Common myeloid progenitor, CD34-positive (primary cell): ENCODE results near the gene KRTAP10-8.
"Not testable (repeated sequence)": the region's sequence is repeated elsewhere in the genome, so short reads cannot be mapped to it uniquely, and the experiment has no call there.

ENCODE experiments used
- CTCF ChIA-PET: fragments of 350-600 bp; sonication (Branson Sonifier 250); formaldehyde crosslinking; loops from one replicate; lab custom pipeline; 2021; ENCODE audit warnings: antibody characterized with exemption; lab: Charles Lee
- POLR2A ChIA-PET: fragments of 350-600 bp; sonication (Branson Sonifier 250); formaldehyde crosslinking; loops from one replicate; lab custom pipeline; 2021; ENCODE audit warnings: antibody characterized with exemption; lab: Charles Lee
- DNase-seq, 3 donors: peaks; one replicate each; pipeline versions ENCODE4 v3.0.0 to v3.0.0-alpha.2; 2013
- H3K27ac ChIP-seq, 2 experiments: 1 replicate in 1 of 2; 2 replicates in 1 of 2; pipeline ENCODE4 v1.7.0; 2013; ENCODE audit warnings: inconsistent platforms in 2 of 2, low read length in 2 of 2, mild to moderate bottlenecking in 2 of 2, low read depth in 1 of 2, moderate library complexity in 1 of 2; ENCODE audit not compliant: severe bottlenecking in 2 of 2, insufficient read depth in 1 of 2, poor library complexity in 1 of 2
- H3K27me3 ChIP-seq, 5 experiments: replicated peaks in 2 of 5; 1 replicate in 3 of 5; 2 replicates in 2 of 5; pipeline versions ENCODE4 v1.6.1 to v1.7.0; 2013; ENCODE audit warnings: low read length in 4 of 5, mild to moderate bottlenecking in 2 of 5, moderate library complexity in 2 of 5, inconsistent platforms in 1 of 5; ENCODE audit not compliant: insufficient read depth in 5 of 5, control insufficient read depth in 4 of 5
- H3K36me3 ChIP-seq, 4 experiments: 1 replicate in 2 of 4; 2 replicates in 2 of 4; pipeline versions ENCODE4 v1.6.1 to v1.7.0; 2013; ENCODE audit warnings: low read length in 3 of 4, control low read depth in 1 of 4, mild to moderate bottlenecking in 1 of 4; ENCODE audit not compliant: control insufficient read depth in 4 of 4, insufficient read depth in 4 of 4
- H3K4me1 ChIP-seq, 4 experiments: 1 replicate in 3 of 4; 2 replicates in 1 of 4; pipeline versions ENCODE4 v1.6.1 to v1.7.1; 2013; ENCODE audit warnings: low read length in 3 of 4, mild to moderate bottlenecking in 3 of 4, control low read depth in 1 of 4, inconsistent platforms in 1 of 4, moderate library complexity in 1 of 4; ENCODE audit not compliant: control insufficient read depth in 4 of 4, insufficient read depth in 4 of 4; ENCODE audit errors: control extremely low read depth in 1 of 4
- H3K4me3 ChIP-seq, 7 experiments: 1 replicate in 4 of 7; 2 replicates in 3 of 7; pipeline versions ENCODE4 v1.5.1 to v1.7.0; 2013; ENCODE audit warnings: mild to moderate bottlenecking in 7 of 7, low read length in 6 of 7, moderate library complexity in 6 of 7, inconsistent platforms in 2 of 7, low read depth in 2 of 7, control low read depth in 1 of 7; ENCODE audit not compliant: insufficient read depth in 4 of 7, control insufficient read depth in 1 of 7; ENCODE audit errors: extremely low read depth in 1 of 7
- H3K9me3 ChIP-seq, 5 experiments: 1 replicate in 4 of 5; 2 replicates in 1 of 5; pipeline versions ENCODE4 v1.6.1 to v1.7.1; 2013; ENCODE audit warnings: low read length in 4 of 5, mild to moderate bottlenecking in 2 of 5, inconsistent platforms in 1 of 5, low read depth in 1 of 5, moderate library complexity in 1 of 5; ENCODE audit not compliant: control insufficient read depth in 4 of 5, insufficient read depth in 2 of 5; ENCODE audit errors: control extremely low read depth in 1 of 5
- WGBS: methylation state at CpG from one replicate; pipeline ENCODE4 v1.1.5; 2013; ENCODE audit not compliant: insufficient coverage; 5-methylcytosine and 5-hydroxymethylcytosine counted together

Gene KRTAP10-8

DNA sequence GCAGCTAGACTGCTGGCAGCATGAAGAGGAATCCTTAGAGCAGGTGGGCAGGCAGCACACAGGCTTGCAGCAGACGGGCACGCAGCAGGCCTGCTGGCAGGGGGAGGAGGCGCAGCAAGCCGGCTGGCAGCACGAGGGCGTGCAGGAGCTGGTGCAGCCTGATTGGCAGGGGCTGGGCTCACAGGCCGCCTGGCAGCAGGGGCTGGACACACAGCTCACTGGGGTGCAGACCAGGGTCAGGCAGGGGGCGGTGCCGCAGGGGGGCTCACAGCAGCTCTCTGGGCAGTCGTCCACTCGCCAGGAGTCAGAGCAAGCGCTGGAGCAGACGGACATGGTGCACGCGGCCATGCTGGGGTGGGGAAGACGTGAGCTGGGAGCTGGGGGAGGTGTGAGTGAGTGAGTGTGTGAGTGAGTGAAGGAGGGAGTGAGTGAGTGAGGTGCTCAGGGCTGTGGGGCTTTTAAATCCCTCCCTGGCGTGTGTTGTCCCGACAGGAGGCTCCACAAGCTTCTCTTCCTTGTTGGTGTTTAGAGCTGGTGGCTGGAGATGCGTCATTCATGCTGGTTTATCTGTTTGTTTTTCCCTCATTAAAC is 31.6 kb upstream of the KRTAP10-8 start, which contains the start of gene KRTAP10-5:
TSS of gene KRTAP10-5 (minus strand) at position 374 of the 591 bp plus-strand sequence. CDS start at position 348, 26 bp downstream.
- H3K36me3 ChIP-seq, DNase-seq, H3K4me1 ChIP-seq, POLR2A ChIA-PET, H3K27ac ChIP-seq, CTCF ChIA-PET, H3K4me3 ChIP-seq: not testable (repeated sequence)
- peaks cover 0 to 43% (median 0%) of the 10 kb centered on the region in 5 experiments for H3K27me3 ChIP-seq
- WGBS = 36% methylated on average over 7 of the region's 19 CpGs
- peaks cover 2 to 30% (median 17%) of the 10 kb centered on the region in 5 experiments for H3K9me3 ChIP-seq

DNA sequence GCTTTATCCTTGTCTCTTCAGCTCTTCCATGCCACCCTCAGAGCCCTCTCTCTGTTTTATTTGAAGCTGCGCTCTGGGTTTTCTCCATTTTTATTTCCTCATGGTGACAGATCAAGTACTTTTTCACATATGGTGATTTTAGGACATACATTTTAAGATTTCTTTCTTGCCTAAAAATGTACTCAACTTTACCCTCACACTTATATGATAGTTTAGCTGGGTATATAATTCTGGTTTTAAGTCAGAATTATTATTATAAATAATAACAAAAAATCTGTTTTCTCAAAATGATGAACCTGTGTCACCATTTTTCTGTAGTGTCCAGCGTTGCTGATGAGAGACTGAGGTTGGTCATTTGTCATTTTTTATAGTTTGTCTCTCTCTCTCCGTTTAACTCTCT is 30.7 kb upstream of the KRTAP10-8 start:
- no peak overlapping the region for H3K4me3 ChIP-seq
- WGBS = 86% methylated on average over 1 of the region's 3 CpGs
- DNase-seq = no peak
- H3K9me3 ChIP-seq = peaks cover 2 to 33% (median 17%) of the 10 kb centered on the region in 5 experiments
- no peaks in the 10 kb centered on the region for H3K4me1 ChIP-seq
- H3K27me3 ChIP-seq = peaks cover 0 to 39% (median 2%) of the 10 kb centered on the region in 5 experiments
- POLR2A ChIA-PET = no interaction called here
- no peak overlapping the region for H3K27ac ChIP-seq
- no peaks in the 10 kb centered on the region for H3K36me3 ChIP-seq
- CTCF ChIA-PET = no interaction called here

DNA sequence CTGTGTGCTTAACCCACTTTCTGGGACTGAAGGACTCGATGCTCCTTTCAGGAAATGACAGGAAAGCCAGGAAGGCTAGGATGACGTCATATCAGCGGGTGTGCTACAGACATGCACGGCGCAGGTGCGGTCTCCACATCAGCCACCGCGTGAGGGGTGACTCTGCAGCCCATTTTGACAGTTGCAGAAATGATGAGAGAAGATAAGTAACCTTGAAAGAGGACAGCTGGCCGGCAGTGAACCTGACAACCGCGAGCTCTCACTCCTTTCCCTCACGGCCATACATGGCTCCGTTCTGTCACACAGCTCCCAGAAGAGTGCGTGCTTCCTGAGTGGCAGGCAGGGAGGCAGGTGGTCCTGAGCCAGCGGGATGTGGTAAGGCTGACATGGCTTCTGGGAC is 29.8 kb upstream of the KRTAP10-8 start:
- ChIA-PET POLR2A (no interaction called here), CTCF (no interaction called here)
- H3K4me1 ChIP-seq = no peaks in the 10 kb centered on the region
- H3K27ac ChIP-seq = no peak overlapping the region
- no peaks in the 10 kb centered on the region for H3K36me3 ChIP-seq
- H3K9me3 ChIP-seq = peaks cover 2 to 33% (median 17%) of the 10 kb centered on the region in 5 experiments
- 91% methylated on average over 9 of the region's 15 CpGs for WGBS
- H3K4me3 ChIP-seq = no peak overlapping the region
- no peak for DNase-seq
- H3K27me3 ChIP-seq = peaks cover 0 to 40% (median 2%) of the 10 kb centered on the region in 5 experiments

DNA sequence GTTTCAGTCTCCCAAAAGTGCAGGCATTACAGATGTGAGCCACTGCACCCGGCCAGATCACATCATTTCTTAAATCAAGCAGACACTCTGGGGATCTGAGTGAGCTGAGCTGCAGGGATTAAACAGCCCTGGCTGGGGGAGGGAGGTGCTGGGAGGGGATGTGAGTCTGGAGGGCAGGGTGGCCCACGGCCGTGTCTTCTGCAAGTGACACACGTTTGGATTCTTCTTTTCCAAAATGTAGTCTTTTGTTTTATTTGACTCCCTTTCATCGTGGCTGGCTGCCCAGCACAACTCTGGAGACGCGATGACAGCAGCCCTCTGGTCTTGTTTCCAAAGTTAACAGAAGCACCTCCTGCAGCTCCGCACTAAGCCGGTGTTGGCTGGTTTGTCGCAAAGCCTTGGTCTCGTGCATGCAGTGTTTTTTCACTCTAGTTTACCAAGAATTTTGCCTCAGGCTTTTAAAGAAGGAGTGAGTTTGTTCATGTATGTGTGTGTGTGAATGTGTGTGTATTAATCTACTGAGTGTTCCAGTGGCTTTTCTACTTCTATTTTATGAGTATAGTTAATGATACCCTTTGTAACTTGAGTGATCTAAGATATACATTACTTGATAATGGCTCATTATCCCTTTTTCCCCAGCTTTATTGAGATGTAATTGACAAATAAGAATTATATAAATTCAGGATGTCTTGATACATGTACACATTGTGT is 28.6 kb upstream of the KRTAP10-8 start:
- peaks cover 0 to 38% (median 2%) of the 10 kb centered on the region in 5 experiments for H3K27me3 ChIP-seq
- WGBS = 54% methylated on average over 10 of the region's 11 CpGs
- H3K4me3 ChIP-seq = no peak overlapping the region
- no peak overlapping the region for H3K27ac ChIP-seq
- H3K9me3 ChIP-seq = peaks cover 2 to 29% (median 13%) of the 10 kb centered on the region in 5 experiments
- ChIA-PET POLR2A (no interaction called here), CTCF (no interaction called here)
- no peaks in the 10 kb centered on the region for H3K36me3 ChIP-seq
- no peak for DNase-seq
- H3K4me1 ChIP-seq = no peaks in the 10 kb centered on the region

DNA sequence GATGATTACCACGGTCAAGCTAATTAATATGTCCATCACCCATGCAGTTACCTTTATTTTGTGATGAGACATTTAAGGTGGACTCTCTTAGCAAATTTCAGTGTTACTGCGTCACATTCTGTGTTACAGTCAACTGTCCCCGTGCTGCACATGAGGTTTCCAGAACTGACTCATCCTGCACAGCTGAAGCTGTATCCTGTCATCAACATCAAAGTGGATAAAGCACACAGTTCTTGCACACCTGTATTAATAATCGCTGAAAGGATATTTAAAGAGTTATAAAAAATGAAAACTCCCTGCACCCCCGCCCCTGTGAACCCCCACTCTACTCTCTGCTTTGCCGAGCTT is 28.1 kb upstream of the KRTAP10-8 start:
- Histone ChIP-seq H3K4me1 (no peaks in the 10 kb centered on the region), H3K4me3 (no peak overlapping the region), H3K27ac (no peak overlapping the region), H3K36me3 (no peaks in the 10 kb centered on the region), H3K9me3 (peaks cover 2 to 24% (median 8%) of the 10 kb centered on the region in 5 experiments), H3K27me3 (peaks cover 0 to 38% (median 2%) of the 10 kb centered on the region in 5 experiments)
- WGBS = 90% methylated on average over 3 of the region's 6 CpGs
- ChIA-PET CTCF (no interaction called here), POLR2A (no interaction called here)
- DNase-seq = no peak

DNA sequence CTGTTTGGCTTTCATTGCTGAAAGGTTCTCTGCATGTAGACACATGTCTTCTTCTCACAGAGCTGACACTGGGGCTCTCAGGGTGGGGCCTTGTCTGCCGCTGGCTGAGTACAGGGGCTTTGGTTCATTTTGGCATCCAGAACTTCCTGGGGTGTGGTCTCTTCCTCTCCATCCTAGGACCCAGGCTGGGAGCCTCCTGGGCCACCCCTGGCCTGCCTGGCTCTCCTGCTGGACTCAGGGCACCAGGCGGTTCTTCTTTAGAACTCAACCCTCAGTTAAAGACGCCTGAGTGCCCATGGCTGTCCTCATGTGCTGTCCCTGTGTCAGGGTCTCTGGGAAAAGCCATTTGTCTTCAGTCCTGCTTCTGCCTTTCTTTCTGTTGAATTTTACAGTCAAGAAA is 26.0 kb upstream of the KRTAP10-8 start:
- no peak for DNase-seq
- H3K4me3 ChIP-seq = no peak overlapping the region
- 86% methylated on average over 3 of the region's 3 CpGs for WGBS
- peaks cover 0 to 32% (median 2%) of the 10 kb centered on the region in 5 experiments for H3K27me3 ChIP-seq
- no peak overlapping the region for H3K27ac ChIP-seq
- H3K4me1 ChIP-seq = no peaks in the 10 kb centered on the region
- POLR2A ChIA-PET = no interaction called here
- H3K36me3 ChIP-seq = no peaks in the 10 kb centered on the region
- CTCF ChIA-PET = no interaction called here
- H3K9me3 ChIP-seq = peaks cover 2 to 23% (median 8%) of the 10 kb centered on the region in 5 experiments

DNA sequence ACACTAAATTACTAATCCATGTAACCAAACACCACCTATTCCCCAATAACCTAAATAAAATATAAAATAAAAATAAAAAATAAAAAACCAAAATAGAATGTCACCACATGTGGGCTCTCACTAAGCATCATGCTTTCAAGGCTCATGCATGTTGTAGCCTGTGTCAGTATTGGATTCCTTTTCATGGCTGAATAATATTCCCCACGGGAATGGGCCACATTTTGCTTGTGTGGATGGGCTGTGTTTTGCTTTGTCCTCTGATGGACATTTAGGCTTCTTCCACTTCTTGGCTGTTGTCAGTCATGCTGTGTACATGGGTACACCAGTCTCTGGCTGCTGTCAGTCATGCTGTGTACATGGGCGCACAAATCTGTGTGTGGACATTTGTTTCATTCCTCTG is 22.8 kb upstream of the KRTAP10-8 start:
- 90% methylated on average over 1 of the region's 2 CpGs for WGBS
- POLR2A ChIA-PET = no interaction called here
- Histone ChIP-seq H3K27me3 (peaks cover 0 to 16% (median 2%) of the 10 kb centered on the region in 5 experiments), H3K27ac (no peak overlapping the region), H3K4me3 (no peak overlapping the region), H3K36me3 (no peaks in the 10 kb centered on the region), H3K9me3 (peaks cover 0 to 8% (median 3%) of the 10 kb centered on the region in 5 experiments), H3K4me1 (peaks cover 0 to 4% (median 0%) of the 10 kb centered on the region in 4 experiments)
- CTCF ChIA-PET = no interaction called here
- DNase-seq = no peak
